Measurements from ENCODE around the gene RFPL2.
A peak's percentile ranks its signal among the peaks of the same experiment; 100 is the strongest.
"Not testable (repeated sequence)": the region's sequence is repeated elsewhere in the genome, so short reads cannot be mapped to it uniquely, and the experiment has no call there.

RFPL2 gene

DNA sequence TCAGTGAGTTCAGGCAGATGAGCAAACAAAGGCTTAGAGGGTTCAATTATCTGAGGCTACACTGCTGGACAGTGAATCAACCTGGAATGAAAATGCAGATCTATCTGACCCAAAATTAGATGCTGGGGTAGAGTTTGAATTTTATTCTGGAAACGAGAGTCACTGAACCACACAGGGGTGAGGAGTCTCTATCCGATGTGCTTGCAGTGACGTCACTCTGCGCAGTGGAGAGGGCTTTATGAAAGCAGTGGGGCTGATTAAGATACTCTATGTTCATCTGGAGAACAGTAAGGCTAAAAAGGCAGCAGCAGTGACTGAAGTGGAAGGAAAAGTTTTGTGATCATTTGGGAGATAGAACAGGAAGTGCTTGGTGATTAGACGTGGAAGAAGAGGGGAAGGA, 44.5 kb downstream of the RFPL2 start:
- DNase-seq = not testable (repeated sequence)

DNA sequence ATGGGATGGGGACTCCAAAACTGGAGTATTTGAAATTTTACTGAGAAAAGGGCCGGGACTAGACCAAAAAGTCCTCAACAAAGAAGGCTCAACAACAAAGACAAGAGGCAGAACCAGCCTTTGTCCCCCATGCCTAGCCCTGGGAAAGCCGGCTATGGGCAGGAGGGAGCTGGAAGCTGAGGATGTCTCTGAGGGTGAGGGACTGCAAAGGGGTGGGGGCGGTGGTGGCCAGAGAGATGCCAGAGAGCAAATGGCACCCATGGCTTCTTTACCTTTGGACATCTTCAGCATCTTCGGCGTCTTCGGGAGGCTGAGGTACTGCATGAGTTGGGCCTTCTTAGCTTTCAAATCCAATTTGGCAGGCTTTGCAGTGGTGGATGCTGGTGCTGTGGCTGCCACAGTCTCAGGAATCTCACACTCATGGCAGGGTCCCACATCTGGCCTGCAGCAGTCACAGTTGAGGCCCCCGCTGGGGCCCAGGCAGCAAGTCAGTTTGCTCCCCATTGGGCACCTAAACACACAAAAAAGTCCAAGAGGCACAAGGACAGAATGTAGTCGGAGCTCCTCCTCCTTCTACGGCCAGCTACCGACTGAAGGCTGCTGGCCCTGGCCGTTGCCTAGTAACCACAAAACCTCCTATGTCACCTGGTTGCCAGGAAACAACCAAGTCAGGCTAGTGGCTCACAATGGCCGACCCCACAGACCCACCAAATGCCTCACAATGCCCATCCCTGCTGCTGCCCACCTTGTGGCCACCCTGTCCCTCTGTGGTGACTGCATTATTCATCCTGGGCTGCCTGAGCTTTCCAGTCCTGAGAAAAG, 46.0 kb downstream of the RFPL2 start, which contains the start of gene C22orf42:
Gene C22orf42 (minus strand): TSS at position 592 of the 822 bp plus-strand sequence. CDS start 88 bp downstream, at position 504.
- DNase-seq = no peak

DNA sequence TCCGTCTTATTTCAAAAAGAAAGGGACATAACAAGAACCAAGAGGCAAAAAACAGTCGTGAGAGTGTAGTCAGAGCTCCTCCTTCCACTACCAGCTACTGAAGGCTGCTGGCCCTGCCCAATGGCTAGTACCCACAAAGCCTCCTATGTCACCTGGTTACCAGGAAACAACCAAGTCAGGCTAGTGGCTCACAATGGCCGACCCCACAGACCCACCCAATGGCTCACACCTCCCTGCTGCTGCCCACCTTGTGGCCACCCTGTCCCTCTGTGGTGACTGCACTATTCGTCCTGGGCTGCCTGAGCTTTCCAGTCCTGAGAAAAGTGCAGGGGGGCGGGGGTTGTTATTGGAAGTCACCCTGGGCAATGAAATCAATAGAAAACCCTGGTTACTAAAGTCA, 47.2 kb downstream of the RFPL2 start:
- DNase-seq = not testable (repeated sequence)

DNA sequence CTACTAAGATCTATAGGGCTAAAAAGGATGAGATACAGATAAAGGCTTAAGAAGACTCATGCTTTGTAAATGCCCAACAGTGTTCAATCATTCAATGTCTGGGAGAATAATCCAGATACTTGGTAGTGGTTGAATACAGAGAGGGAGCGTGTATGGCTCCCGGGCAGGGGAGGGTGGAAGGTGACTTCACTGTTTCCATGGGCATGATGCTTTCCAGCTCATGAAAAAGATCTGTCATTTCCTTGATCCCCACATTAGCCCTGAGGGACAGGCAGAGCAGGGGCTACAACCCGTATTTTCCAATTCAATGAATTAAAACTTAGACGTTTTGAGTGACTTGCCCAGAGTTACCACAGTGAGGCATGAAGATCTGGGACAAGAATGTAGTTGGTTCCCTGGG, 50.1 kb downstream of the RFPL2 start:
- DNase-seq = not testable (repeated sequence)

DNA sequence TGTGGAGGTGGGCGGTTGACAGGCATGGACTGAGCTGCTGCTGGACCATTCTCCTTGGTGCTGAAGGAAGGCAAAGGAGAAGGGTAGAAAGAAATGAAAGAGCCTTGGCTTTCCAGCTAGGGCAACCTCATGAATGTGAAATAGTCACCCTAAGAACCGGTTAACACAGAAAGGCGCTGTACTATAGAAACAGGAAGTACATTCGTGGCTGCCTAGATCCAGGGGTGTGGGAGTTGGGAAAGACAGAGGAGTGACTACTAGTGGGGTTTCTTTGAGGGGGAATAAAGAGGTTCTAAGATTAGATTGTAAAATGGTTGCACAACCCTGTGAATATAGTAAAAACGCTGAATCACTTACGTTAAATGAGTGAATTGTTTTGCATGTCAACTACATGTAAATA, 53.2 kb downstream of the RFPL2 start:
- DNase-seq = peak in 1 of 2 donors; percentile 24

DNA sequence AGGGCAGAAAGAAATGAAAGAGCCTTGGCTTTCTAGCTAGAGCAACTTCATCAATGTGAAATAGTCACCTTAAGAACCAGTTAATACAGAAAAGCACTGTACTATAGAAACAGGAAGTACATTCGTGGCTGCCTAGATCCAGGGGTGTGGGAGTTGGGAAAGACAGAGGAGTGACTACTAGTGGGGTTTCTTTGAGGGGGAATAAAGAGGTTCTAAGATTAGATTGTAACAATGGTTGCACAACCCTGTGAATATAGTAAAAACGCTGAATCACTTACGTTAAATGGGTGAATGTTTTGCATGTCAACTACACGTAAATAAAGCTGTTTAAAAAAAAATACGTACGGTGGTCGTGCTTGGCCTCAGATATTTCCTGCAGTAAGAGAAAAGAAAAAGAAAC, 54.2 kb downstream of the RFPL2 start:
- not testable (repeated sequence) for DNase-seq

DNA sequence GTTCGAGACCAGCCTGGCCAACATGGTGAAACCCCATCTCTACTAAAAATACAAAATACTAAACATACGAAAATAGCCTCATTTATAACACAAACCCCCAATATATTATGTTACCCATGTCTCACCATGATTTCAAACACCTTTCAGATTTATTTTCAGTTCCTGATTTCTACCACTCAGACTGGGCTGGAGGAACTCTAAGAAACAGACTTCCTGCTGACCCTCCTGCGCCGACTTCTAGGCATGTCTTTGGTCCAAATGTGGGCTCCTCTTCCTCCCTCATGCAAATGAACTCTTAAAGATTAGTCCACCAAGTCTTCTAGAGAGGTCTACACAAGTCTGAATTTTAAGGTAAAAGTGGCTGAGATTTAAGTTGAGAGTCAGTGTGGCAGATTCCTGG, 56.5 kb downstream of the RFPL2 start:
- not testable (repeated sequence) for DNase-seq

DNA sequence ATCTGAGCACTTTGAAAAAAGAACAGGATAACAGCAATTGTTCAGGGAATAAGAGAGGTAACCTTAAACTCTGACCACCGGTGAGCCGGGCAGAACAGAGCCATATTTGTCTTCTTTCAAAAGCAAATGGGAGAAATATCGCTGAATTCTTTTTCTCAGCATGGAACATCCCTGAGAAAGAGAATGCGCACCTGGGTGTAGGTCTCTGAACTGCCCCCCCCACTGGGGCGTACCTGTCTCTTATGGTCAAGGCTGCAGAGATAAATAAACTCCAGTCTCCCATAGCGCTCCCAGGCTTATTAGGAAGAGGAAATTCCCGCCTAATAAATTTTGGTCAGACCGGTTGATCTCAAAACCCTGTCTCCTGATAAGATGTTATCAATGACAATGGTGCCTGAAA, 57.7 kb downstream of the RFPL2 start:
- not testable (repeated sequence) for DNase-seq

DNA sequence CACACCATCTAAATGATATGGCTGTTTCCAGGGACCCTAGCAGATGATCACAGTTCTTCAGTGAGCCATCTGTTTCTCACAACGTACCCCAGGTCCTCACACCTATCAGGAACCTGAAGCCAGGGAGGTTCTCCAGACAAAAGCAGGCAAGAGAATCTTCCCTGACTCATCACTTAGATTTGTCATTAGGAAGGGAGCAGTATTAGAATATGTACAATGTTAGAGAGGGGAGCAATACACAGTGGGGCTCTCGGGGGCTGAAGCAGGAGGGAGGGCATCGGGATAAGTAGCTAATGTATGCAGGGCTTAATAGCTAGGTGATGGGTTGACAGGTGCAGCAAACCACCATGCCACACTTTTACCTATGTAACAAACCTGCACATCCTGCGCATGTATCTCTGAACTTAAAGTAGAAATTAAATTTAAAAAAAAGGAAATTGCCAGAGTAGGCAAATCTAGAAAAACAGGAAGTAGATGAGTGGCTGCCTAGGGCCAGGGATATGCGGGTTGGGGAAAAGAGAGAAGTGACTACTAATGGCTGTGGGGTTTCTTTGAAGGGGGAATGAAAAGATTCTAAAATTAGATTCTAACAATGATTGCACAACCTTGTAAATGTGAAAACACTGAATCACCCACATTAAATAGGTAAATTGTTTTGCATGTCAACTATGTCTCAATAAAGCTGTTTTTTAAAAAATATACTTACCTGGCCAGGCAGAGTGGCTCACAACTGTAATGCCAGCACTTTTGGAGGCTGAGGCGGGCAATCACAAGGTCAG, 60.2 kb downstream of the RFPL2 start:
- peak in 1 of 2 donors; percentile 61 for DNase-seq

DNA sequence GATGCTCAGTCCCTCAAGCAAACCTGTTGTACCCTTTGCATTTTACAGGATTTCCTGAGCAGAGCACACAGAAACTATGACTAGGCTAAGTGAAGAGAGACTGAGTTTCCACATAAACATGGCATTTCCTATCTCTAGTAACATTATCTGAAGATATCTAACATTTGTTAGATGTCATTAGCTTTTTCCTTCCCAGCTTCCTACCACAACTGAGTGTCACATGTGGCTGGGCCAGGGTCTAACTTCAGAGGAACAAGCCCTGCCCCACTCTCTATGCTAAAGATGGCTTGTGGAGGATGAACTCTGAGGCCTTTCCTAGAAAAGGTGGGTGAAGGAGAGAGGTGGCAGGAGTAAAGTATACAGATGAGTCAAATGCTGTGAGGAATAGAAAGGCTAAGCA, 62.3 kb downstream of the RFPL2 start:
- no peak for DNase-seq

DNA sequence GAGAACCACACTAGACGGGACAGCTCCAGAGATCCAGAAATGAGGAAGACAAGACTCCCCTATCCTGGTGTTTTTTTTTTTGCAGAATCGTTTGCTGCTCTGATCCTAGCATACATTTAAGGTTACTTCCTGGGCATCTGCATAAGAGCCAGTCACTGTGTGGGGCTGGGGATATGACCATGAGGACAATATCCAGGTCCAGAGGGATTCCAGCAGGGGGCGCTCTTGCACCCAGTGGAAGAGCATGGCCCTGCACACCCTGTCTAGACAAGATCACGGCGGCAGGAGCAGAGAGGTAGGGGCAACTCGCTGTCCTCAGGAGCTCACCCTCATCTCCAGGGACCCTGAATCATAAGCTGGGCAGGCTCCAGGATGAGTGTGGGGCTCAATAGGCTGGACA, 64.2 kb downstream of the RFPL2 start:
- peak in 1 of 2 donors; percentile 33 for DNase-seq

All from CD4-positive, alpha-beta T cell treated with Interleukin-1 beta for 1 hour (primary cell).